ENCODE results near the gene REEP3. TPM values are rescaled to one million over a fixed set of nuclear protein-coding genes. Genes with fewer than 3 reads are reported as not detected.

REEP3 gene
- total RNA-seq, 4 donors from 2014 or later, result 22.8 to 36.7 (median 32.1) TPM

DNA sequence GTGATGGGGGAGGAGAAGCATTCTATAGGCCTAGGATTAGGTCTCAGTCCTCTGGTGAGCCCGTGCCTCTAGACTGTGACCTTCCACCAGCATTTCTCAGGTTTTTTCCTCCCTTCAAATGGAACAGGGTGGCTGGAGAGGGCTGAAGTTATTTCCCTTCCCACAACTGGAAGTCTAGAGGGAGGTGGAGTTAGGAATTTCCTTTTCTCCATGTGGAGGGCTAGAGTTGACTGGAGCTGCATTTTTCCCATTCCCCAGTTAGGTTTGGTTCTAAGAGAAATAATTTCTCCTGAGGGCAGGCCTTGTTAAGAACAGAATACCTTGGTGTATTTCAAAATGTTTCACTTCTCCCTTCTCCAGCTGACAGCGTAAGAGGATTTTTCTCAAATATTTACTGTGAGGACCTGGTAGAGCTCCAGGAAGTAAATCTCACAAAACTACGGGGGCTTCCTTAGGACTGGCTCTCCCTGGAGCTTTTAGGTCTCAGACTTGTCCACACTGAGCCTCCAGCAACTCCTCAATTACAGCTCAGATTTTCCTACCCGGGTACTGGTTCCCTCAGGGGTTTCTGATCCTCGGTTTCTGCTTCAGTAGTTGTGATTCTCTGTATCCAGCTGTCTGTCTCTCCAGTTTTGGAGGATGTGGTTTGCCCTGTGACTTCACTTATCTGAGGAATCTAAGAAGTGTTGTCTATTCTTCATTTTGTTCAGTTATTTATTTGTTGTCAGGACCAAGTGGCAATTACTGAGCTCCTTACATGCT is 6.0 kb upstream of the REEP3 start:
- intact Hi-C loops (cut with DNase I; ENCODE audit: low total_unique reads), result loop anchor here (2.0 kb wide), 1 partner anchor 18 kb away; no protein-coding TSS in a partner anchor
- in situ Hi-C loops (cut with MboI; ENCODE audit: low sequenced_read_pairs in 4 of 4), result loop anchor here in 2 of 4 donors (5.0 to 25.0 kb wide), 3 partner anchors 48 to 197 kb away; partner anchors contain the start of gene JMJD1C (in 1 of the 2)
- H3K27me3 ChIP-seq, result no peaks in the 10 kb centered on the region
- H3K9me3 ChIP-seq, result no peaks in the 10 kb centered on the region
- no peaks in the 10 kb centered on the region for H3K36me3 ChIP-seq
- peak overlapping the region; percentile 34 to 68 (median 63) for H3K27ac ChIP-seq
- peaks cover 47 to 56% of the 10 kb centered on the region in 2 donors for H3K4me1 ChIP-seq
- no peak for TF ChIP-seq POLR2A (IDR thresholded peaks at IDR 0.05)
- no peak for TF ChIP-seq CTCF (IDR thresholded peaks at IDR 0.05 in 4 of 5, conservative IDR thresholded peaks at IDR 0.05 in 1 of 5)
- no peak for DNase-seq
- H3K4me3 ChIP-seq, result peak overlapping the region in 1 of 4 donors; percentile 15
- ATAC-seq, result no peak

- Histone ChIP-seq H3K4me1 (peaks cover 54 to 61% of the 10 kb centered on the region in 2 donors), H3K27ac (peak overlapping the region; percentile 14 to 68 (median 63)), H3K27me3 (no peaks in the 10 kb centered on the region), H3K9me3 (no peaks in the 10 kb centered on the region), H3K4me3 (no peak overlapping the region), H3K36me3 (no peaks in the 10 kb centered on the region)
- no peak for TF ChIP-seq CTCF (IDR thresholded peaks at IDR 0.05 in 4 of 5, conservative IDR thresholded peaks at IDR 0.05 in 1 of 5)
- no peak for TF ChIP-seq POLR2A (IDR thresholded peaks at IDR 0.05)
- ATAC-seq (no peak), DNase-seq (no peak)
- in situ Hi-C loops (cut with MboI; ENCODE audit: low sequenced_read_pairs in 4 of 4), result loop anchor here in 2 of 4 donors (5.0 to 25.0 kb wide), 3 partner anchors 49 to 196 kb away; partner anchors contain the start of gene JMJD1C (in 1 of the 2)
- intact Hi-C loops (cut with DNase I; ENCODE audit: low total_unique reads), result no loop called here
Observed at GRCh38 chr10:63516207-63516606, 5.0 kb upstream of the REEP3 start.

GRCh38 chr10:63518690-63519288 is 2.4 kb upstream of the REEP3 start:
- ATAC-seq, result no peak
- H3K27me3 ChIP-seq, result no peaks in the 10 kb centered on the region
- peak overlapping the region in 1 of 4 donors; percentile 91 for H3K27ac ChIP-seq
- DNase-seq, result no peak
- intact Hi-C loops (cut with DNase I; ENCODE audit: low total_unique reads), result no loop called here
- peaks cover 68 to 71% of the 10 kb centered on the region in 2 donors for H3K4me1 ChIP-seq
- no peak overlapping the region for H3K4me3 ChIP-seq
- in situ Hi-C loops (cut with MboI; ENCODE audit: low sequenced_read_pairs in 4 of 4), result loop anchor here in 2 of 4 donors (5.0 to 25.0 kb wide), 3 partner anchors 51 to 194 kb away; partner anchors contain the start of gene JMJD1C (in 1 of the 2)
- no peaks in the 10 kb centered on the region for H3K9me3 ChIP-seq
- TF ChIP-seq POLR2A (IDR thresholded peaks at IDR 0.05) (no peak), CTCF (IDR thresholded peaks at IDR 0.05 in 4 of 5, conservative IDR thresholded peaks at IDR 0.05 in 1 of 5) (no peak)
- H3K36me3 ChIP-seq, result no peaks in the 10 kb centered on the region

- Histone ChIP-seq H3K4me3 (peak overlapping the region; percentile 73 to 88 (median 80)), H3K36me3 (no peaks in the 10 kb centered on the region), H3K27me3 (no peaks in the 10 kb centered on the region), H3K4me1 (peaks cover 51 to 52% of the 10 kb centered on the region in 2 donors), H3K27ac (peak overlapping the region; percentile 95 to 98 (median 98)), H3K9me3 (no peaks in the 10 kb centered on the region)
- peak; percentile 81 to 86 for ATAC-seq
- in situ Hi-C loops (cut with MboI; ENCODE audit: low sequenced_read_pairs in 4 of 4), result loop anchor here in 2 of 4 donors (5.0 to 25.0 kb wide), 2 partner anchors 191 kb away; no protein-coding TSS in a partner anchor
- DNase-seq, result peak; percentile 42 to 64
- TF ChIP-seq POLR2A (IDR thresholded peaks at IDR 0.05) (peak; percentile 77 to 81), CTCF (IDR thresholded peaks at IDR 0.05 in 4 of 5, conservative IDR thresholded peaks at IDR 0.05 in 1 of 5) (peak in 1 of 5 experiments; percentile 6)
- intact Hi-C loops (cut with DNase I; ENCODE audit: low total_unique reads), result loop anchor here (1.0 to 5.0 kb wide), 5 partner anchors 55 to 304 kb away; no protein-coding TSS in a partner anchor
Observed at GRCh38 chr10:63521416-63522276, 445 bp downstream of the REEP3 start.
